T-helper 2 cell treated with Interferon-gamma antibody and Interleukin-4, amounts not matched to agents 5 μg/mL and 100 μg/mL, for 36 hours (primary cell): ENCODE measurements around the gene MPND.

ENCODE experiments used
- DNase-seq: peaks from one replicate; pipeline ENCODE4 v3.0.0; 2021; ENCODE audit warnings: low spot score
- H3K27ac Mint-ChIP-seq: one replicate; pipeline ENCODE4 v1.8.0; 2021; ENCODE audit warnings: mild to moderate bottlenecking, mixed read lengths
- H3K27me3 Mint-ChIP-seq: one replicate; pipeline ENCODE4 v1.8.0; 2021; ENCODE audit warnings: low read depth, mixed read lengths
- H3K36me3 Mint-ChIP-seq: one replicate; pipeline ENCODE4 v1.8.0; 2021; ENCODE audit warnings: low read depth, mixed read lengths
- H3K4me1 Mint-ChIP-seq: one replicate; pipeline ENCODE4 v1.8.0; 2021; ENCODE audit warnings: low read depth, mixed read lengths
- H3K4me3 Mint-ChIP-seq: one replicate; pipeline ENCODE4 v1.8.0; 2022; ENCODE audit warnings: mild to moderate bottlenecking, moderate library complexity, mixed read lengths
- H3K9me3 Mint-ChIP-seq: one replicate; pipeline ENCODE4 v1.8.0; 2021; ENCODE audit warnings: mixed read lengths

Gene MPND

DNA sequence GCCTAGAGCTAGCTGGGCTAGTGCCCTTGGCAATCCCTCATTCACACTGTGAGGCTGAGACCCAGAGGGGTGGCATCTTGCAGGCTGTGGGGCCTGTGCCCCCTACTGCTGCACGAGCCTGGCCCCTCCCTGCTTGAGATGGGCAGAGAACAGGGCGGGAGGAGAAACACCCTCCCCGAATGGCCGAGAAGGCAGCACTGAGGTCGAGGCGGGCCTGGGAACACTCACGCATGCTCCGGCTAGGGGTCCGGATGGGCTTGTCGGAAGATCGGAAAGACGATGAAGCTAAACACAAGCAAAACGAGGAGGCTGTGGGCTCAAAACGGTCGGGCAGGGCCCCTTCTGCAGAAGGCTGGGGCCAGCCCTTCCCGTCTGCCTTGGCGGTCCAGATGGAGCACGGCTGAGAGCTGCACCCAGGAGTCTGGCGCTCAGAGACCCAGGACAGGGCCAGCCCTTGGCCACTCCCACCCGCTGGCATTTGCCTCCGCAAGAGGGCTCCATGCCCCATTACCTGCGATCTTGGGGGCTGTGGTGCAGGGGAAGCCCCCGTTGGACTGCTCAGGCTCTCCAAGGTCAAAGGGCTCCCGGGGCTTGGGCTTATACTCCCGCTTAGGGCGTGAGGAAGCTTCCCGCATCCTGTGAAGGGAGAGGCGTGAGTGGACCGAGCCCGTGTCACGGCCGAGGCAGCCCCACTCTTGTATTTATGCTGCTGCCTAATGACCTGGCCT lies 18.9 kb downstream of the MPND start:
- H3K27me3 Mint-ChIP-seq, result no peaks in the 10 kb centered on the region
- DNase-seq, result no peak
- no peaks in the 10 kb centered on the region for H3K4me1 Mint-ChIP-seq
- H3K9me3 Mint-ChIP-seq, result no peaks in the 10 kb centered on the region
- no peak overlapping the region for H3K27ac Mint-ChIP-seq
- no peak overlapping the region for H3K4me3 Mint-ChIP-seq
- H3K36me3 Mint-ChIP-seq, result peaks cover 23% of the 10 kb centered on the region

GRCh38 chr19:4362831-4363545 lies 19.6 kb downstream of the MPND start:
- no peaks in the 10 kb centered on the region for H3K27me3 Mint-ChIP-seq
- no peak overlapping the region for H3K27ac Mint-ChIP-seq
- H3K4me1 Mint-ChIP-seq, result peaks cover 5% of the 10 kb centered on the region
- no peak overlapping the region for H3K4me3 Mint-ChIP-seq
- DNase-seq, result no peak
- H3K36me3 Mint-ChIP-seq, result peaks cover 30% of the 10 kb centered on the region
- no peaks in the 10 kb centered on the region for H3K9me3 Mint-ChIP-seq

DNA sequence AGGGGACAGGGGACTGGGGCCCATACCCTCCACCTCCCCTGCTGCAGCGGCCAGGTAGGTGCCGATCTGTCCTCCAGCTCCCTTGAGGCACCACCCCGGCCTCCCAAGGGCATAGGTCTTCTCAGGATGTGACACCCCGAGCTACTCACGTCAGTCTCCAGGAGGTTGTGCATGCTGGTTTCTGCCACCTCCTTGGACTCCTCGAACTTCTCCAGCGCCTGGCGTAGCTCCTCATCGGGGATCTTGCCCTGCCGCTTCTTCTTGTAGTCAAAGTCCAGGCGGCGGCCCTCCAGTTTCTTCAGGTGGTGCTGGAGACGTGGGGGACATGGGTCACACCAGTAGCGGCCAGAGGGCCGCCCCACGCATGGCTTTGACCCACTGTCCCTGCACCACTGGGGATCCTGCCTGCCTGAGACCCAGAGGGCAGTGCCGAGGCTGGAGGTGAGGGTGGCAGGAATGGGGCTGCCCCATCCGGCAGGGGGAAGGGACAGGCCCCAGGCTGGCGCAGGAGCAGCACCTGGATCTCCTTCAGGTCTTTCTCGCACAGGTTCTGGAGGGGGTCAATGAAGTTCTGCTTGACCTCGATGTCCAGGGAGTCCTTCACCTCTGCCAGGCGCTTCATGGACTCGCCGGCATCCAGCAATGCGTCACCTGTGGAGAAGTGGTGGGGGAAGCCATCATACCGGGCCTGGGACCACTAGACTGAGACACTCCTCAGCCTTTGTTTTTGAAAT lies 20.4 kb downstream of the MPND start:
- no peak for DNase-seq
- H3K27ac Mint-ChIP-seq, result no peak overlapping the region
- H3K4me3 Mint-ChIP-seq, result no peak overlapping the region
- peaks cover 13% of the 10 kb centered on the region for H3K4me1 Mint-ChIP-seq
- H3K27me3 Mint-ChIP-seq, result no peaks in the 10 kb centered on the region
- H3K36me3 Mint-ChIP-seq, result peaks cover 31% of the 10 kb centered on the region
- no peaks in the 10 kb centered on the region for H3K9me3 Mint-ChIP-seq

DNA sequence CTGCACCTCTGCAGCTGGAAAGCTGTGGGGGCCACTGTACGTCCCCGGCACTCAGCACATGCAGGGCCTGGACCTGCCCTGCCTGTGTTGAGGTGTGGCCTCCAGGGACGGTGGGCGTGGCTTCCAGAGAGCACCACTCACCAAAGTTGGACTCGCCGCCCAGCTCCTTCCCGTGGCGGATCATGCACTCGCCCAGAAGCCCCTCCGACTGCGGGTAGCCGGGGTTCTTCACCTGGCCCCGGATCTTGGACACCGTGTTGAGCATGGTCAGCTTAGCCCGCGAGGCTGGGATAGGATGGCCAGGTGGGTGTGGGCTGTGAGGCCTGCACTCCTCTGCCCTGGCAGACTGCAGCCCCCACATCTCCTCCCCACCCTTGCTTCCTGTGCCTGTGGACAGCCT lies 22.0 kb downstream of the MPND start:
- no peaks in the 10 kb centered on the region for H3K9me3 Mint-ChIP-seq
- no peaks in the 10 kb centered on the region for H3K27me3 Mint-ChIP-seq
- H3K4me3 Mint-ChIP-seq, result no peak overlapping the region
- DNase-seq, result no peak
- peaks cover 21% of the 10 kb centered on the region for H3K4me1 Mint-ChIP-seq
- no peak overlapping the region for H3K27ac Mint-ChIP-seq
- H3K36me3 Mint-ChIP-seq, result peaks cover 28% of the 10 kb centered on the region

DNA sequence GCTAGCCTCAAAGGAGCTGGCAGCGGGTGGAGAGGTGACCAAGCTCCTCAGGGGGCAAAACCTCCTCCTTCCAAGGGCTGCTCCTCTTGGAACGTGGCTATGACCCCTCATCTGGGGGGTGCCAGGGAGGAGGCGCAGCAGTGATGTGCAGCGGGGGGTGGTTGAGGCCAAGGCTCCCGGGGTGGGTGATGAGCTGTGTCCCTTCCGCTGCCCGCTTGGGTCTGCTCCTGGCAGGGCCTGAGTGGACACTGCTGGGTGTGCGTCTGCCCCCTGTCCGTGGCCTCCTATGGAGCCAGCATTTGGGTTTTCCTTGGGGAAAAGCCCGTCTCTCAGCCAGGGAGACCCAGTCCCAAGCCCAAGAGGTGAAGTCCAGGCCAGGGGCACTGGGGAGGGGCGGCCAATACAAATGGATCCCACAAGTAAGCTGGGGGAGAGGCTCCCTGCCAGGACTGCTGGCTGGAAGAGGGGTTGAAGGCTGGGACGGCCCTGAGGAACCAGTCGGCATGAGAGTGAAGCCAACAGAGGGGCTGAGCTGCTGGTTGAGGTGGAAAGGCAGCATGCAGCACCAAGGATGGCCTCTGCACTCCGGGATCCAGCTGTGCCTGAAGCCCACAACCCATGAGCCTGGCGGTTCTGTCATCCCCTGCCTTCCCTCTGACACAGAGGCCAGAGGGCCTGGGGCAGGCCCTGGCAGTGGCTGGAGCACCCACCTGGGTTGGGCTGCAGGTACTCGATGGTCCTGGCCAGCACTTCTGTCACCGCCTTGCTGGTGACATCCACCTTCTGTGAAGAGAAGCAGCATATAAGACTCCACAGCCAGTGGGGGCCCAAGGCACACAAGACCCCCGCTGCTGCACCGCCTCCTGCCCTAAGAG lies 22.7 kb downstream of the MPND start:
- peaks cover 22% of the 10 kb centered on the region for H3K36me3 Mint-ChIP-seq
- peaks cover 25% of the 10 kb centered on the region for H3K4me1 Mint-ChIP-seq
- no peaks in the 10 kb centered on the region for H3K27me3 Mint-ChIP-seq
- H3K9me3 Mint-ChIP-seq, result no peaks in the 10 kb centered on the region
- peak overlapping the region; percentile 49 for H3K27ac Mint-ChIP-seq
- DNase-seq, result no peak
- no peak overlapping the region for H3K4me3 Mint-ChIP-seq

GRCh38 chr19:4366666-4367335 lies 23.4 kb downstream of the MPND start:
- DNase-seq, result no peak
- H3K27me3 Mint-ChIP-seq, result no peaks in the 10 kb centered on the region
- peak overlapping the region; percentile 49 for H3K27ac Mint-ChIP-seq
- H3K4me1 Mint-ChIP-seq, result peaks cover 30% of the 10 kb centered on the region
- no peaks in the 10 kb centered on the region for H3K9me3 Mint-ChIP-seq
- H3K4me3 Mint-ChIP-seq, result no peak overlapping the region
- peaks cover 22% of the 10 kb centered on the region for H3K36me3 Mint-ChIP-seq

DNA sequence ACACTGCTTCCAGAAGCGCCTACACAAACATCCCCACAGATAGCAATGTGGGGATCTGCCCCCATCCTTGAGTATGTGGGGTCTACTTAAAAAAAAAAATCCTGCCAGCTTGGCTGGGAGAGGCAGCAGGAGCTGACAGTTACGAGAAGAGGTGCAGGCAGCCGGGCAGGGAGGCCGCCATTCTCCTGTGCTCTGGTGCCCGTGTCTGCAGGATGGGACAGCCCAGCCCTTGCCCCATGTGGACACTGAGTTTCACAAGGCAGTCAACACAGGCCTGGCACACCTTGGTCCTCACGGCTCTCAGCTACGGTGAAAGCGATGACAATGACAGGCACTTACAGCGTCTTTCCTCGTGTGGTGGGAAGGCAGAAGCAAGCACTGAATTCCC lies 24.0 kb downstream of the MPND start:
- Mint-ChIP-seq H3K27me3 (no peaks in the 10 kb centered on the region), H3K9me3 (no peaks in the 10 kb centered on the region), H3K4me1 (peaks cover 30% of the 10 kb centered on the region), H3K27ac (peak overlapping the region; percentile 95), H3K4me3 (no peak overlapping the region), H3K36me3 (peaks cover 19% of the 10 kb centered on the region)
- DNase-seq, result no peak

DNA sequence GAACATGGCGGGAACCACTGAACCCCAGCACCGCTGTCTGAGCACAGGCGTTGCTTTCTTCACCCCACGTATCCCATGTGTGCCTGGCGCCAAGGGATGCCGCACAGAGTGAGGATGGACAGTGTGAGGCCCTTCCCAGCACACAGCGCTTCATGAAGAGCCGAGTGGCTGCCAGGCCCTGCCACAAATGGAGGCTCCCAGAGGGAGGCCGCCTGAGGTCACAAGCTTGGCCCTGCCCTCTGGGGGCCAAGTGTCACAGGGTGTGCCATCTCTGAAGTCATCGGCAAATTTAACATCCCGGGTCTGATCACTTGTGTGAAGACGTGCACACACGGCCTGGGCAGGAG lies 24.4 kb downstream of the MPND start:
- peaks cover 16% of the 10 kb centered on the region for H3K36me3 Mint-ChIP-seq
- peaks cover 30% of the 10 kb centered on the region for H3K4me1 Mint-ChIP-seq
- peak overlapping the region; percentile 49 for H3K4me3 Mint-ChIP-seq
- no peaks in the 10 kb centered on the region for H3K27me3 Mint-ChIP-seq
- no peak for DNase-seq
- no peaks in the 10 kb centered on the region for H3K9me3 Mint-ChIP-seq
- peak overlapping the region; percentile 95 for H3K27ac Mint-ChIP-seq

GRCh38 chr19:4368128-4368820 lies 24.9 kb downstream of the MPND start:
- Mint-ChIP-seq H3K27me3 (no peaks in the 10 kb centered on the region), H3K4me3 (peak overlapping the region; percentile 85), H3K4me1 (peaks cover 30% of the 10 kb centered on the region), H3K36me3 (peaks cover 15% of the 10 kb centered on the region), H3K27ac (peak overlapping the region; percentile 95), H3K9me3 (no peaks in the 10 kb centered on the region)
- DNase-seq, result no peak

DNA sequence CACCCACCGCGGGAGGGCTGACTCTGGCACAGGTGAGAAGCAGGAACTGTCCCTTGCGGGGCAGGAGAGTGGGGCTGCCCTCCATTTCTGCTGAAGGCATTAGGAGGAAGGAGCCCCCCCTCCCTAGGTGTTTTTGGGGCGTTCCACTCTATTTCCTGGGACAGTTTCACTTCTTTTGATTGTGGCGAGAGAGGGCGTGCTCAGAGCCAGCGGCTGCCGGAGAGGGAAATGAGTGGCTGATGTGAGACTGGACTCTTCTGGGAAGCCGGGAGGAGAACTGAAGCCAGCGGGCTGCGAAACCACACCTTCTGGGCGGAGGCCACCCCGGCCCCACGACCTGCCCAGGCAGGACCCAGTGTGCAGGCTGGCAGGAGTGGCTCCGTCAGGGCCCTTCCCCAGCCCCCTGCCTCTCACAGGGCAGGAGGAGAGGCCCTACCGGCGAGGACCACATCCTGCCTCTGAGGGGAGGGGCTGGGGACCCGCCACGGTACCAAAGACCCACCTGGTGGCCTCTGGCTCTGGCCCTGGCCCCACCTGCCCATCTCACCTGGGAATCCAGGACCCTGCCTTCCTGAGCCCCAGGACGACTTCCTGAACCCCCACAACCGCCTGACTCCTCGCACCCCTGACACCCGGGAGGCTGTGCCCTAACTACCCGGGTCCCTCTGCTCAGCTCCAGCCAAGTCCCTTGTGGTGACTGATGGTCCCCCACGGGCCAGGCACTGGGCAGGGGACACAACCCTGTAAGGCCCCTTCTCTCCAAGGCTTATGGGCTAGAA lies 25.9 kb downstream of the MPND start:
- H3K4me1 Mint-ChIP-seq, result peaks cover 33% of the 10 kb centered on the region
- peak; percentile 82 for DNase-seq
- peaks cover 14% of the 10 kb centered on the region for H3K36me3 Mint-ChIP-seq
- no peaks in the 10 kb centered on the region for H3K27me3 Mint-ChIP-seq
- no peaks in the 10 kb centered on the region for H3K9me3 Mint-ChIP-seq
- H3K27ac Mint-ChIP-seq, result peak overlapping the region; percentile 95
- H3K4me3 Mint-ChIP-seq, result peak overlapping the region; percentile 85

DNA sequence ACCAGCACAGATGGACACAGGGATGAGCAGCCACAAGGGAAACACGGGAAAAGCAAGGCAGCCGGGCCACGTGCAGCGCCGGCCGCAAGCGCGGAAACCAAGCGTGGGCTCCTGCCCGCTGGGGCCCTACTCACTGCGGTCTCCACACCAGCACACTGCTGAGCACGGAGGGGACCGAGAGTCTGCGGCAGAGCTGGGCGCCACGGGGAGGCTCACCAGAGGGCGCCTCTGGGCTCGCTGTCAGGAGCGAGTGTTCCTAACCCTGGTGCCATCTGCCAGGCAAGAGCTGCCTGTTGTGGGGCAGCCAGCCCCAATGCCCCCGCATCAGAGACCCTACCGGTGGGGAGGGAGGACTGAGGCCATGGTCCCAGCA lies 26.5 kb downstream of the MPND start:
- no peaks in the 10 kb centered on the region for H3K9me3 Mint-ChIP-seq
- peak overlapping the region; percentile 85 for H3K4me3 Mint-ChIP-seq
- peak; percentile 79 for DNase-seq
- no peaks in the 10 kb centered on the region for H3K27me3 Mint-ChIP-seq
- peaks cover 33% of the 10 kb centered on the region for H3K4me1 Mint-ChIP-seq
- H3K27ac Mint-ChIP-seq, result peak overlapping the region; percentile 95
- peaks cover 14% of the 10 kb centered on the region for H3K36me3 Mint-ChIP-seq

- peak overlapping the region; percentile 95 for H3K27ac Mint-ChIP-seq
- no peaks in the 10 kb centered on the region for H3K9me3 Mint-ChIP-seq
- H3K36me3 Mint-ChIP-seq, result peaks cover 14% of the 10 kb centered on the region
- peaks cover 36% of the 10 kb centered on the region for H3K4me1 Mint-ChIP-seq
- DNase-seq, result no peak
- H3K27me3 Mint-ChIP-seq, result no peaks in the 10 kb centered on the region
- peak overlapping the region; percentile 85 for H3K4me3 Mint-ChIP-seq
Observed at GRCh38 chr19:4370418-4371041, 27.2 kb downstream of the MPND start.
